Pancreas (tissue), 10 donors: Measurements from ENCODE around the gene ADK. TPM values are rescaled to one million over a fixed set of nuclear protein-coding genes. Genes with fewer than 3 reads are reported as not detected.

ENCODE experiments used
- ATAC-seq, 4 donors: fragments of 200-7000 bp; cut with Tn5 transposase; one replicate each; pipeline versions ENCODE4 v1.8.0 to v1.9.1; 2020; ENCODE audit warnings: mild to moderate bottlenecking in 4 of 4, moderate library complexity in 4 of 4
- DNase-seq, 6 donors: peaks; one replicate each; pipeline ENCODE4 v3.0.0-alpha.2; 2020
- FAIRE-seq: peaks from 2 replicates; lab custom pipeline; 2012; peaks lifted over from hg19 to GRCh38; lab: Jason Lieb, UNC
- H3K27ac ChIP-seq, 4 donors: fragments of 200-600 bp; sonication (generic); 1 replicate in 3 of 4; 2 replicates in 1 of 4; pipeline versions ENCODE4 v1.5.0 to v1.8.0; 2020
- H3K27me3 ChIP-seq, 4 donors: fragments of 200-600 bp; one replicate each; pipeline ENCODE4 v1.8.0; 2021
- H3K36me3 ChIP-seq, 3 donors: fragments of 200-600 bp; sonication (generic) in 1 of 3; one replicate each; pipeline versions ENCODE4 v1.5.0 to v1.8.0; 2020 to 2021
- H3K4me1 ChIP-seq, 3 donors: fragments of 200-600 bp; one replicate each; pipeline ENCODE4 v1.8.0; 2021
- H3K4me3 ChIP-seq, 4 donors: fragments of 200-600 bp; sonication (generic) in 2 of 4; one replicate each; pipeline versions ENCODE4 v1.5.0 to v1.8.0; 2020 to 2021
- H3K9me3 ChIP-seq, 4 donors: fragments of 200-600 bp; one replicate each; pipeline ENCODE4 v1.8.0; 2021
- CTCF ChIP-seq, 4 donors: fragments of 200-600 bp; sonication (generic) in 3 of 4; IDR thresholded peaks; one replicate each; pipeline versions ENCODE4 v1.5.0 to v1.8.0; 2021; ENCODE audit warnings: antibody characterized with exemption in 4 of 4
- WGBS, 2 donors: extraction: QIAGEN DNeasy Blood & Tissue Kit; methylation state at CpG; one replicate each; pipeline ENCODE4 v1.1.7; 2013; 5-methylcytosine and 5-hydroxymethylcytosine counted together
- intact Hi-C, 3 donors: fragments of 100-400 bp; cut with DNase I; formaldehyde crosslinking; loops; one replicate each; pipeline versions ENCODE4 v1.11.1 to v1.14.2; 2022
- polyA plus RNA-seq, 2 donors: library from polyadenylated mRNA; stranded (reverse); fragments of 200-250 nt; gene quantifications; one replicate each; pipeline ENCODE4 v1.2.3, GENCODE V29; 2013
- total RNA-seq, 6 donors: library from RNA; stranded (reverse); fragmentation: NEBNext Ultra II Directional in 4 of 6; extraction: Animal tissue kit (Norgen Biotek cat#: 25700) in 4 of 6; gene quantifications; one replicate each; pipeline versions ENCODE4 v1.2.1 to v1.2.4, GENCODE V29; 2021 to 2023
- donor health status: healthy with polysubstance abuse.
- donor health status: DM: no; HTN: no; CAD: no; lungs with moderate emphysema.
- donor health status: DM: no; HTN: no; CAD: no.
- donor health status: control.
- donor health status: control.
- donor health status: Bipolar disorder and iron deficiency.
- donor health status: DM: yes; HTN: yes; CAD: no.
- donor health status: DM: no; HTN: no; CAD: no.
- donor health status: DM: no; HTN: no; CAD: no.
- donor health status: DM: yes; HTN: yes; CAD: no.

The ADK gene
- total and polyA plus RNA-seq, 8 donors, result 6.5 to 17.3 (median 13.4) TPM

GRCh38 chr10:74634995-74635536 lies 484.0 kb downstream of the ADK start:
- intact Hi-C loops, result no loop called here
- FAIRE-seq, result no peak
- Histone ChIP-seq H3K9me3 (no peaks in the 10 kb centered on the region), H3K36me3 (no peaks in the 10 kb centered on the region), H3K4me1 (no peaks in the 10 kb centered on the region), H3K27ac (no peak overlapping the region), H3K4me3 (no peak overlapping the region), H3K27me3 (no peaks in the 10 kb centered on the region)
- no peak for TF ChIP-seq CTCF (IDR thresholded peaks at IDR 0.05)
- ATAC-seq, result no peak
- DNase-seq, result no peak

GRCh38 chr10:74635655-74636054 lies 484.6 kb downstream of the ADK start:
- Histone ChIP-seq H3K9me3 (no peaks in the 10 kb centered on the region), H3K4me3 (no peak overlapping the region), H3K4me1 (no peaks in the 10 kb centered on the region), H3K36me3 (no peaks in the 10 kb centered on the region), H3K27ac (no peak overlapping the region), H3K27me3 (no peaks in the 10 kb centered on the region)
- WGBS, 2 donors, result 93 to 95% methylated on average over 4 of the region's 4 CpGs
- ATAC-seq, result no peak
- FAIRE-seq, result no peak
- TF ChIP-seq CTCF (IDR thresholded peaks at IDR 0.05), result no peak
- intact Hi-C loops, result no loop called here
- no peak for DNase-seq

GRCh38 chr10:74637685-74638084 lies 486.7 kb downstream of the ADK start:
- TF ChIP-seq CTCF (IDR thresholded peaks at IDR 0.05), result no peak
- no peak overlapping the region for H3K27ac ChIP-seq
- H3K27me3 ChIP-seq, result no peaks in the 10 kb centered on the region
- DNase-seq, result no peak
- no peak for ATAC-seq
- no peak overlapping the region for H3K4me3 ChIP-seq
- no peaks in the 10 kb centered on the region for H3K4me1 ChIP-seq
- intact Hi-C loops, result no loop called here
- FAIRE-seq, result no peak
- no peaks in the 10 kb centered on the region for H3K9me3 ChIP-seq
- no peaks in the 10 kb centered on the region for H3K36me3 ChIP-seq
- WGBS, 2 donors, result 80 to 85% methylated on average over 1 of the region's 1 CpG

- ATAC-seq (peak in 1 of 4 donors; percentile 20), DNase-seq (no peak), FAIRE-seq (no peak)
- H3K4me3 ChIP-seq, result no peak overlapping the region
- H3K9me3 ChIP-seq, result no peaks in the 10 kb centered on the region
- no peaks in the 10 kb centered on the region for H3K4me1 ChIP-seq
- no peaks in the 10 kb centered on the region for H3K27me3 ChIP-seq
- no peaks in the 10 kb centered on the region for H3K36me3 ChIP-seq
- no peak overlapping the region for H3K27ac ChIP-seq
- 77% methylated on average over 5 of the region's 5 CpGs for WGBS, 2 donors
- intact Hi-C loops, result no loop called here
- no peak for TF ChIP-seq CTCF (IDR thresholded peaks at IDR 0.05)
These were observed 489.3 kb downstream of the ADK start for GRCh38 chr10:74640134-74640921.

- Histone ChIP-seq H3K36me3 (no peaks in the 10 kb centered on the region), H3K4me1 (no peaks in the 10 kb centered on the region), H3K27ac (no peak overlapping the region), H3K9me3 (no peaks in the 10 kb centered on the region), H3K4me3 (no peak overlapping the region), H3K27me3 (no peaks in the 10 kb centered on the region)
- intact Hi-C loops, result no loop called here
- WGBS, 2 donors, result 67 to 69% methylated on average over 1 of the region's 1 CpG
- no peak for DNase-seq
- no peak for FAIRE-seq
- no peak for TF ChIP-seq CTCF (IDR thresholded peaks at IDR 0.05)
- no peak for ATAC-seq
These were observed 490.6 kb downstream of the ADK start for GRCh38 chr10:74641659-74642058.
